Esophagus squamous epithelium (tissue), 4 donors: Measurements from ENCODE around the gene TSC22D1.

ENCODE experiments used
- POLR2A ChIP-seq, 4 donors: fragments of 450-650 bp; IDR thresholded peaks; one replicate each; pipeline ENCODE4 v1.6.1; 2017; ENCODE audit warnings: antibody characterized with exemption in 4 of 4, mild to moderate bottlenecking in 4 of 4, moderate library complexity in 3 of 4
- TF ChIP-seq, protein P1 (sequence below), 6 experiments: fragments of 450-650 bp in 4 of 6; fragments of 200-600 bp in 2 of 6; sonication (generic) in 2 of 6; IDR thresholded peaks; one replicate each; pipeline ENCODE4 v1.5.1; 2016 to 2019; ENCODE audit warnings: antibody characterized with exemption in 6 of 6, mild to moderate bottlenecking in 4 of 6, moderate library complexity in 4 of 6

GRCh38 chr13:44591316-44591715 lies 15.2 kb upstream of the TSC22D1 start:
- TF ChIP-seq, protein P1, sequence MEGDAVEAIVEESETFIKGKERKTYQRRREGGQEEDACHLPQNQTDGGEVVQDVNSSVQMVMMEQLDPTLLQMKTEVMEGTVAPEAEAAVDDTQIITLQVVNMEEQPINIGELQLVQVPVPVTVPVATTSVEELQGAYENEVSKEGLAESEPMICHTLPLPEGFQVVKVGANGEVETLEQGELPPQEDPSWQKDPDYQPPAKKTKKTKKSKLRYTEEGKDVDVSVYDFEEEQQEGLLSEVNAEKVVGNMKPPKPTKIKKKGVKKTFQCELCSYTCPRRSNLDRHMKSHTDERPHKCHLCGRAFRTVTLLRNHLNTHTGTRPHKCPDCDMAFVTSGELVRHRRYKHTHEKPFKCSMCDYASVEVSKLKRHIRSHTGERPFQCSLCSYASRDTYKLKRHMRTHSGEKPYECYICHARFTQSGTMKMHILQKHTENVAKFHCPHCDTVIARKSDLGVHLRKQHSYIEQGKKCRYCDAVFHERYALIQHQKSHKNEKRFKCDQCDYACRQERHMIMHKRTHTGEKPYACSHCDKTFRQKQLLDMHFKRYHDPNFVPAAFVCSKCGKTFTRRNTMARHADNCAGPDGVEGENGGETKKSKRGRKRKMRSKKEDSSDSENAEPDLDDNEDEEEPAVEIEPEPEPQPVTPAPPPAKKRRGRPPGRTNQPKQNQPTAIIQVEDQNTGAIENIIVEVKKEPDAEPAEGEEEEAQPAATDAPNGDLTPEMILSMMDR (IDR thresholded peaks at IDR 0.05), result no peak
- no peak for TF ChIP-seq POLR2A (IDR thresholded peaks at IDR 0.05)
